ENCODE data around the gene ZBTB7C.
"Not testable (repeated sequence)": the region's sequence is repeated elsewhere in the genome, so short reads cannot be mapped to it uniquely, and the experiment has no call there.

ZBTB7C gene

GRCh38 chr18:48292229-48292628 is 117.0 kb downstream of the ZBTB7C start:
- H3K9ac ChIP-seq (ENCODE audit: low read length) = no peak overlapping the region
- H3K27ac ChIP-seq (ENCODE audit: low read depth, low read length) = no peak overlapping the region
- H3K36me3 ChIP-seq (ENCODE audit: insufficient read depth, low read length) = no peaks in the 10 kb centered on the region
- no peaks in the 10 kb centered on the region for H3K9me3 ChIP-seq (ENCODE audit: low read length)
- H3K4me3 ChIP-seq (ENCODE audit: low read depth in 1 of 2, low read length in 2 of 2) = no peak overlapping the region
- no peaks in the 10 kb centered on the region for H3K27me3 ChIP-seq (ENCODE audit: control insufficient read depth in 1 of 2, insufficient read depth in 2 of 2, low read length in 2 of 2)
- H3K4me1 ChIP-seq (ENCODE audit: insufficient read depth, low read length) = no peaks in the 10 kb centered on the region

- no peaks in the 10 kb centered on the region for H3K4me1 ChIP-seq (ENCODE audit: insufficient read depth, low read length)
- no peaks in the 10 kb centered on the region for H3K36me3 ChIP-seq (ENCODE audit: insufficient read depth, low read length)
- no peak overlapping the region for H3K4me3 ChIP-seq (ENCODE audit: low read depth in 1 of 2, low read length in 2 of 2)
- H3K9ac ChIP-seq (ENCODE audit: low read length) = no peak overlapping the region
- no peaks in the 10 kb centered on the region for H3K9me3 ChIP-seq (ENCODE audit: low read length)
- no peak overlapping the region for H3K27ac ChIP-seq (ENCODE audit: low read depth, low read length)
- no peaks in the 10 kb centered on the region for H3K27me3 ChIP-seq (ENCODE audit: control insufficient read depth in 1 of 2, insufficient read depth in 2 of 2, low read length in 2 of 2)
These were observed 118.8 kb downstream of the ZBTB7C start for GRCh38 chr18:48290162-48290926.

GRCh38 chr18:48284743-48285142 is 124.4 kb downstream of the ZBTB7C start:
- no peaks in the 10 kb centered on the region for H3K36me3 ChIP-seq (ENCODE audit: insufficient read depth, low read length)
- H3K4me3 ChIP-seq (ENCODE audit: low read depth in 1 of 2, low read length in 2 of 2) = no peak overlapping the region
- H3K4me1 ChIP-seq (ENCODE audit: insufficient read depth, low read length) = no peaks in the 10 kb centered on the region
- H3K9me3 ChIP-seq (ENCODE audit: low read length) = peaks cover 4% of the 10 kb centered on the region
- no peak overlapping the region for H3K27ac ChIP-seq (ENCODE audit: low read depth, low read length)
- H3K9ac ChIP-seq (ENCODE audit: low read length) = no peak overlapping the region
- no peaks in the 10 kb centered on the region for H3K27me3 ChIP-seq (ENCODE audit: control insufficient read depth in 1 of 2, insufficient read depth in 2 of 2, low read length in 2 of 2)

- not testable (repeated sequence) for H3K9ac ChIP-seq (ENCODE audit: low read length); H3K27me3 ChIP-seq (ENCODE audit: control insufficient read depth in 1 of 2, insufficient read depth in 2 of 2, low read length in 2 of 2); H3K4me1 ChIP-seq (ENCODE audit: insufficient read depth, low read length); H3K36me3 ChIP-seq (ENCODE audit: insufficient read depth, low read length); H3K9me3 ChIP-seq (ENCODE audit: low read length); H3K27ac ChIP-seq (ENCODE audit: low read depth, low read length); H3K4me3 ChIP-seq (ENCODE audit: low read depth in 1 of 2, low read length in 2 of 2)
These were observed 125.2 kb downstream of the ZBTB7C start for GRCh38 chr18:48284011-48284410.

- H3K27me3 ChIP-seq (ENCODE audit: control insufficient read depth in 1 of 2, insufficient read depth in 2 of 2, low read length in 2 of 2); H3K4me3 ChIP-seq (ENCODE audit: low read depth in 1 of 2, low read length in 2 of 2); H3K36me3 ChIP-seq (ENCODE audit: insufficient read depth, low read length); H3K27ac ChIP-seq (ENCODE audit: low read depth, low read length); H3K9me3 ChIP-seq (ENCODE audit: low read length); H3K9ac ChIP-seq (ENCODE audit: low read length); H3K4me1 ChIP-seq (ENCODE audit: insufficient read depth, low read length): not testable (repeated sequence)
These were observed 127.7 kb downstream of the ZBTB7C start for GRCh38 chr18:48281460-48281859.

GRCh38 chr18:48279312-48279711 is 129.9 kb downstream of the ZBTB7C start:
- H3K9me3 ChIP-seq (ENCODE audit: low read length) = no peaks in the 10 kb centered on the region

GRCh38 chr18:48278081-48278480 is 131.1 kb downstream of the ZBTB7C start:
- Histone ChIP-seq H3K9me3 (ENCODE audit: low read length) (no peaks in the 10 kb centered on the region), H3K4me1 (ENCODE audit: insufficient read depth, low read length) (no peaks in the 10 kb centered on the region), H3K27me3 (ENCODE audit: control insufficient read depth in 1 of 2, insufficient read depth in 2 of 2, low read length in 2 of 2) (no peaks in the 10 kb centered on the region), H3K4me3 (ENCODE audit: low read depth in 1 of 2, low read length in 2 of 2) (no peak overlapping the region), H3K9ac (ENCODE audit: low read length) (no peak overlapping the region), H3K36me3 (ENCODE audit: insufficient read depth, low read length) (no peaks in the 10 kb centered on the region), H3K27ac (ENCODE audit: low read depth, low read length) (no peak overlapping the region)

More at GRCh38 chr18:48279312-48279711, 129.9 kb downstream of the ZBTB7C start:
- H3K4me3 ChIP-seq (ENCODE audit: low read depth in 1 of 2, low read length in 2 of 2) = no peak overlapping the region
- no peaks in the 10 kb centered on the region for H3K27me3 ChIP-seq (ENCODE audit: control insufficient read depth in 1 of 2, insufficient read depth in 2 of 2, low read length in 2 of 2)
- H3K27ac ChIP-seq (ENCODE audit: low read depth, low read length) = no peak overlapping the region
- H3K9ac ChIP-seq (ENCODE audit: low read length) = no peak overlapping the region
- no peaks in the 10 kb centered on the region for H3K36me3 ChIP-seq (ENCODE audit: insufficient read depth, low read length)
- no peaks in the 10 kb centered on the region for H3K4me1 ChIP-seq (ENCODE audit: insufficient read depth, low read length)

- H3K36me3 ChIP-seq (ENCODE audit: insufficient read depth, low read length) = no peaks in the 10 kb centered on the region
- no peak overlapping the region for H3K4me3 ChIP-seq (ENCODE audit: low read depth in 1 of 2, low read length in 2 of 2)
- no peaks in the 10 kb centered on the region for H3K9me3 ChIP-seq (ENCODE audit: low read length)
- no peaks in the 10 kb centered on the region for H3K27me3 ChIP-seq (ENCODE audit: control insufficient read depth in 1 of 2, insufficient read depth in 2 of 2, low read length in 2 of 2)
- H3K9ac ChIP-seq (ENCODE audit: low read length) = no peak overlapping the region
- no peak overlapping the region for H3K27ac ChIP-seq (ENCODE audit: low read depth, low read length)
- no peaks in the 10 kb centered on the region for H3K4me1 ChIP-seq (ENCODE audit: insufficient read depth, low read length)
These were observed 134.9 kb downstream of the ZBTB7C start for GRCh38 chr18:48274301-48274700.

GRCh38 chr18:48270929-48271328 is 138.3 kb downstream of the ZBTB7C start:
- Histone ChIP-seq H3K9me3 (ENCODE audit: low read length) (no peaks in the 10 kb centered on the region), H3K9ac (ENCODE audit: low read length) (no peak overlapping the region), H3K27ac (ENCODE audit: low read depth, low read length) (no peak overlapping the region), H3K4me1 (ENCODE audit: insufficient read depth, low read length) (no peaks in the 10 kb centered on the region), H3K27me3 (ENCODE audit: control insufficient read depth in 1 of 2, insufficient read depth in 2 of 2, low read length in 2 of 2) (no peaks in the 10 kb centered on the region), H3K4me3 (ENCODE audit: low read depth in 1 of 2, low read length in 2 of 2) (no peak overlapping the region), H3K36me3 (ENCODE audit: insufficient read depth, low read length) (no peaks in the 10 kb centered on the region)

GRCh38 chr18:48265328-48265727 is 143.9 kb downstream of the ZBTB7C start:
- Histone ChIP-seq H3K9me3 (ENCODE audit: low read length) (no peaks in the 10 kb centered on the region), H3K27ac (ENCODE audit: low read depth, low read length) (no peak overlapping the region), H3K9ac (ENCODE audit: low read length) (no peak overlapping the region), H3K36me3 (ENCODE audit: insufficient read depth, low read length) (no peaks in the 10 kb centered on the region), H3K4me1 (ENCODE audit: insufficient read depth, low read length) (no peaks in the 10 kb centered on the region), H3K27me3 (ENCODE audit: control insufficient read depth in 1 of 2, insufficient read depth in 2 of 2, low read length in 2 of 2) (no peaks in the 10 kb centered on the region), H3K4me3 (ENCODE audit: low read depth in 1 of 2, low read length in 2 of 2) (no peak overlapping the region)

- Histone ChIP-seq H3K36me3 (ENCODE audit: insufficient read depth, low read length) (no peaks in the 10 kb centered on the region), H3K27ac (ENCODE audit: low read depth, low read length) (no peak overlapping the region), H3K9ac (ENCODE audit: low read length) (no peak overlapping the region), H3K27me3 (ENCODE audit: control insufficient read depth in 1 of 2, insufficient read depth in 2 of 2, low read length in 2 of 2) (no peaks in the 10 kb centered on the region), H3K4me3 (ENCODE audit: low read depth in 1 of 2, low read length in 2 of 2) (no peak overlapping the region), H3K9me3 (ENCODE audit: low read length) (no peaks in the 10 kb centered on the region), H3K4me1 (ENCODE audit: insufficient read depth, low read length) (no peaks in the 10 kb centered on the region)
These were observed 145.0 kb downstream of the ZBTB7C start for GRCh38 chr18:48263914-48264902.
